Tibial nerve (tissue), 4 donors: ENCODE measurements around the gene CYP27C1.

Source experiments
- EP300 ChIP-seq, 2 donors: sonication (generic); formaldehyde crosslinking; IDR thresholded peaks; one replicate each; pipeline ENCODE4 v1.6.1; 2017; ENCODE audit warnings: antibody characterized with exemption in 2 of 2, mild to moderate bottlenecking in 1 of 2
- POLR2A ChIP-seq, 2 donors: fragments of 450-650 bp; IDR thresholded peaks; one replicate each; pipeline ENCODE4 v1.6.1; 2017; ENCODE audit warnings: antibody characterized with exemption in 2 of 2, mild to moderate bottlenecking in 2 of 2, moderate library complexity in 2 of 2
- TF ChIP-seq, protein P1 (sequence below), 5 experiments: fragments of 200-600 bp in 3 of 5; fragments of 450-650 bp in 2 of 5; sonication (generic) in 3 of 5; IDR thresholded peaks; one replicate each; pipeline ENCODE4 v1.5.1; 2016 to 2019; ENCODE audit warnings: antibody characterized with exemption in 5 of 5, mild to moderate bottlenecking in 3 of 5, moderate library complexity in 2 of 5

DNA sequence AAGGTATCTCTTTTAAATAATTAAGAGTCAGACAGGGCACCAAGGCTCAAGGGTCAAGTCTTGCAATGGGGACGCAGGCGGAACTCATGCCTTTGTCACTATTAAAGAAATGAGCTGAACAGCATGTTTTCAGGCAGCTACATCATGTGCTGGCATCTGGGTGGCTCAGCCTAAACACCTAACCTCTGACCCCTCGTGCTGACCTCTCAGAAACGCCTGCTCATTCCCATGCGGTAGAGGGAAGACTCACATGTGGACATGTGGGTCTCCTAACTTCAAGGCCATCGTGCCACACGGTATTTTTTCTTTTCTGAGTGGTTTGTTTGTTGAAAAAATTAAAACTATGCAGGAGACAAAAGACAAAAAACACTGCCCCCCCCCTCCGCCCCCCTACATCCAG lies 31.3 kb downstream of the CYP27C1 start:
- TF ChIP-seq, protein P1, sequence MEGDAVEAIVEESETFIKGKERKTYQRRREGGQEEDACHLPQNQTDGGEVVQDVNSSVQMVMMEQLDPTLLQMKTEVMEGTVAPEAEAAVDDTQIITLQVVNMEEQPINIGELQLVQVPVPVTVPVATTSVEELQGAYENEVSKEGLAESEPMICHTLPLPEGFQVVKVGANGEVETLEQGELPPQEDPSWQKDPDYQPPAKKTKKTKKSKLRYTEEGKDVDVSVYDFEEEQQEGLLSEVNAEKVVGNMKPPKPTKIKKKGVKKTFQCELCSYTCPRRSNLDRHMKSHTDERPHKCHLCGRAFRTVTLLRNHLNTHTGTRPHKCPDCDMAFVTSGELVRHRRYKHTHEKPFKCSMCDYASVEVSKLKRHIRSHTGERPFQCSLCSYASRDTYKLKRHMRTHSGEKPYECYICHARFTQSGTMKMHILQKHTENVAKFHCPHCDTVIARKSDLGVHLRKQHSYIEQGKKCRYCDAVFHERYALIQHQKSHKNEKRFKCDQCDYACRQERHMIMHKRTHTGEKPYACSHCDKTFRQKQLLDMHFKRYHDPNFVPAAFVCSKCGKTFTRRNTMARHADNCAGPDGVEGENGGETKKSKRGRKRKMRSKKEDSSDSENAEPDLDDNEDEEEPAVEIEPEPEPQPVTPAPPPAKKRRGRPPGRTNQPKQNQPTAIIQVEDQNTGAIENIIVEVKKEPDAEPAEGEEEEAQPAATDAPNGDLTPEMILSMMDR (IDR thresholded peaks at IDR 0.05) = no peak
- TF ChIP-seq EP300 (IDR thresholded peaks at IDR 0.05) (no peak), POLR2A (IDR thresholded peaks at IDR 0.05) (no peak)
